Testis (tissue), 3 donors: ENCODE measurements around the gene CWC25. TPM values are rescaled to one million over a fixed set of nuclear protein-coding genes. Genes with fewer than 3 reads are reported as not detected.
A peak's percentile ranks its signal among the peaks of the same experiment; 100 is the strongest.

Experiments used
- DNase-seq: peaks from one replicate; pipeline ENCODE4 v3.0.0-alpha.2; 2019
- H3K27ac ChIP-seq, 2 donors: fragments of 200-600 bp; sonication (generic); one replicate each; pipeline ENCODE4 v1.5.1; 2019
- H3K27me3 ChIP-seq: fragments of 200-600 bp; sonication (generic); one replicate; pipeline ENCODE4 v1.5.1; 2019
- H3K36me3 ChIP-seq: fragments of 200-600 bp; sonication (generic); one replicate; pipeline ENCODE4 v1.5.1; 2017; ENCODE audit warnings: low read depth; ENCODE audit errors: missing control alignments
- H3K4me1 ChIP-seq: fragments of 200-600 bp; sonication (generic); one replicate; pipeline ENCODE4 v1.5.1; 2019
- H3K4me3 ChIP-seq, 2 donors: fragments of 200-600 bp; sonication (generic); one replicate each; pipeline ENCODE4 v1.5.1; 2017 to 2019
- H3K9me3 ChIP-seq: fragments of 200-600 bp; sonication (generic); one replicate; pipeline ENCODE4 v1.5.1; 2017
- POLR2A ChIP-seq: fragments of 450-650 bp; IDR thresholded peaks from one replicate; pipeline ENCODE4 v1.6.1; 2017; ENCODE audit warnings: antibody characterized with exemption, mild to moderate bottlenecking, moderate library complexity
- WGBS, 2 donors: methylation state at CpG; one replicate each; pipeline ENCODE4 v1.1.5; 2018; 5-methylcytosine and 5-hydroxymethylcytosine counted together
- intact Hi-C: fragments of 100-400 bp; cut with DNase I; formaldehyde crosslinking; loops from one replicate; pipeline ENCODE4 v1.15.1; 2023; ENCODE audit warnings: low total_unique reads
- polyA plus RNA-seq: library from polyadenylated mRNA; stranded (reverse); fragments of 350-450 nt; fragmentation: Illumina TruSeq; extraction: RNeasy Lipid Tissue Mini Kit (QIAGEN cat#74804); gene quantifications from one replicate; pipeline ENCODE4 v1.2.3, GENCODE V29; 2014; ENCODE audit warnings: low read depth, low replicate concordance; ENCODE audit not compliant: insufficient read depth
- total RNA-seq, 2 donors: library from RNA; depleted of rRNA; stranded (reverse); fragments of >200 nt; gene quantifications; one replicate each; pipeline ENCODE4 v1.2.3, GENCODE V29; 2016
- TF ChIP-seq, protein P1 (sequence below), 3 experiments: fragments of 450-650 bp in 2 of 3; fragments of 200-600 bp in 1 of 3; sonication (generic) in 1 of 3; IDR thresholded peaks; one replicate each; pipeline ENCODE4 v1.5.1; 2016 to 2019; ENCODE audit warnings: antibody characterized with exemption in 3 of 3, mild to moderate bottlenecking in 2 of 3, moderate library complexity in 1 of 3

Gene CWC25
- total and polyA plus RNA-seq, 3 donors from 2014 or later = 23.9 to 67.1 (median 41.9) TPM

DNA sequence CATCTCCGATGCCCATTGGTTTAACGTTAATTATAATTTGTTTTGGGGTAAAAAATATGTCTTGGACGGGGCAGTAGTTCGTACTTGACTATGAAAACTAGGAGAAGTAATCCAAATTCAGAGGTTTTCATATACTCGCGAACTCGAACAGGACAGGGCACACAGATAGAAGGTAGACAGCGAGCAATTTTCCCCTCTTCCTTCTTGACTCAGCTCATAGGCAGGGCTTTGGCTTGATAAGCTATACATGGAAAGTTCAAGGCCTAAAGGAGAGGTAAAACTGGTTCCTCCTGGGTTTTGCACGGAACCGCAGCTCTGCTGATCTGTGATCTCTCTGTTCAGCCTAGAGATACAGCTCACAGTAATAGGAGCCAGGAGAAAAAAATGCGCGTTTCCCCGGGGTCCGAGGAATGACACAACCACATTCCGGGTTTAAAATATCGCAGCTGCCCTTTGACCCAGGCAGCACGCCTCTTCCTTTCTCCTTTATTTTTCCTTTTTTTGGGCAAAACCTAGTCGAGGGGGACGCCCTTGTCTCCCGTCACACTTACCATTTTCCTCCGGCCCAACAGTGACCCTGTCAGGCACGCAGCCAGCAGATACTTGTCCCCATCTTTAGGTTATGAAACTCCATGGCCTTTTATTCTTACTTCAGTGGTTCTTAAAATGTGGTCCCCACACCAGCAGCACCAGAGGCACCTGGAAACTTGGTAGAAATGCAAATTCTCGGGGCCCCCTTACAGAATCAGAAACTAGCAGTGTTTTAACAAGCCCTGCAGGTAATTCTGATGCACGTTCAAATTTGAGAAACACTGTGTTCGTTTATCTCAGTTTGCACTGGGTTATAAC is 43.1 kb upstream of the CWC25 start:
- Histone ChIP-seq H3K36me3 (no peaks in the 10 kb centered on the region), H3K9me3 (no peaks in the 10 kb centered on the region), H3K27me3 (no peaks in the 10 kb centered on the region), H3K4me3 (peak overlapping the region; percentile 96 to 98), H3K27ac (peak overlapping the region; percentile 93), H3K4me1 (peaks cover 11% of the 10 kb centered on the region)
- peak; percentile 35 for DNase-seq
- WGBS, 2 donors = 10 to 14% methylated on average over 25 of the region's 25 CpGs
- TF ChIP-seq, protein P1, sequence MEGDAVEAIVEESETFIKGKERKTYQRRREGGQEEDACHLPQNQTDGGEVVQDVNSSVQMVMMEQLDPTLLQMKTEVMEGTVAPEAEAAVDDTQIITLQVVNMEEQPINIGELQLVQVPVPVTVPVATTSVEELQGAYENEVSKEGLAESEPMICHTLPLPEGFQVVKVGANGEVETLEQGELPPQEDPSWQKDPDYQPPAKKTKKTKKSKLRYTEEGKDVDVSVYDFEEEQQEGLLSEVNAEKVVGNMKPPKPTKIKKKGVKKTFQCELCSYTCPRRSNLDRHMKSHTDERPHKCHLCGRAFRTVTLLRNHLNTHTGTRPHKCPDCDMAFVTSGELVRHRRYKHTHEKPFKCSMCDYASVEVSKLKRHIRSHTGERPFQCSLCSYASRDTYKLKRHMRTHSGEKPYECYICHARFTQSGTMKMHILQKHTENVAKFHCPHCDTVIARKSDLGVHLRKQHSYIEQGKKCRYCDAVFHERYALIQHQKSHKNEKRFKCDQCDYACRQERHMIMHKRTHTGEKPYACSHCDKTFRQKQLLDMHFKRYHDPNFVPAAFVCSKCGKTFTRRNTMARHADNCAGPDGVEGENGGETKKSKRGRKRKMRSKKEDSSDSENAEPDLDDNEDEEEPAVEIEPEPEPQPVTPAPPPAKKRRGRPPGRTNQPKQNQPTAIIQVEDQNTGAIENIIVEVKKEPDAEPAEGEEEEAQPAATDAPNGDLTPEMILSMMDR (IDR thresholded peaks at IDR 0.05) = no peak
- no peak for TF ChIP-seq POLR2A
- intact Hi-C loops = no loop called here

DNA sequence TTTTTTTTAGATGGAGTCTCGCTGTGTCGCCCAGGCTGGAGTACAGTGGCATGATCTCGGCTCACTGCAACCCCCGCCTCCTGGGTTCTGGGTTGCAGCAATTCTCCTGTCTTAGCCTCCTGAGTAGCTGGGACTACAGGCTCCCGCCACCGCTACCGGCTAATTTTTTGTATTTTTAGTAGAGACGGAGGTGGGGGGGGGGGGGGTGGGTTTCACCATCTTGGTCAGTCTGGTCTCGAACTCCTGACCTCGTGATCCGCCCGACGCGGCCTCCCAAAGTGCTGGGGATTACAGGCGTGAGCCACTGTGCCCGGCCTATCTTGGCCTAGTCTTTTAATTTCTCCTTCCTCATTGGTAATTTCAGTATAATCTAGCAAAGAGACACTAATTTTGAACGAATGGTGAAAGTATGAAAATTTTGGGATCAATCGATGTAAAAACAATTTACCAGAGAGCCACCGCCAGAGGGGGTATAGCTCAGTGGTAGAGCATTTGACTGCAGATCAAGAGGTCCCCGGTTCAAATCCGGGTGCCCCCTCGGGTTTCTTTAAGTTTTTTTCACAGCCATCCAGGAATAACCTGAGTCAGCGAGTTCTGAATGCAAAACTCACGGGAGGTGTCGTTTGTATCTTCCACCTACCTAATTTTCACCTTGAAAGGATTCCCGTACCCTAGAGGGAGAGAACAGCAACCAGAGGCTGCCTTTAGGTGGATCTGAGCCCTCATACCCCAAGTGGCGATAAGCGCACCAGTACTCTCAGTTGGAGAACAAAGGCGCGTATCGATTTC is 42.3 kb upstream of the CWC25 start:
- Histone ChIP-seq H3K27me3 (no peaks in the 10 kb centered on the region), H3K36me3 (no peaks in the 10 kb centered on the region), H3K9me3 (no peaks in the 10 kb centered on the region), H3K4me1 (peaks cover 5% of the 10 kb centered on the region), H3K4me3 (peak overlapping the region; percentile 96 to 98), H3K27ac (peak overlapping the region; percentile 93)
- intact Hi-C loops = no loop called here
- no peak for TF ChIP-seq POLR2A
- TF ChIP-seq, protein P1 (IDR thresholded peaks at IDR 0.05) = peak; percentile 27 to 42 (median 28)
- peak; percentile 73 for DNase-seq
- 12 to 18% methylated on average over 29 to 31 of the region's 31 CpGs for WGBS, 2 donors

DNA sequence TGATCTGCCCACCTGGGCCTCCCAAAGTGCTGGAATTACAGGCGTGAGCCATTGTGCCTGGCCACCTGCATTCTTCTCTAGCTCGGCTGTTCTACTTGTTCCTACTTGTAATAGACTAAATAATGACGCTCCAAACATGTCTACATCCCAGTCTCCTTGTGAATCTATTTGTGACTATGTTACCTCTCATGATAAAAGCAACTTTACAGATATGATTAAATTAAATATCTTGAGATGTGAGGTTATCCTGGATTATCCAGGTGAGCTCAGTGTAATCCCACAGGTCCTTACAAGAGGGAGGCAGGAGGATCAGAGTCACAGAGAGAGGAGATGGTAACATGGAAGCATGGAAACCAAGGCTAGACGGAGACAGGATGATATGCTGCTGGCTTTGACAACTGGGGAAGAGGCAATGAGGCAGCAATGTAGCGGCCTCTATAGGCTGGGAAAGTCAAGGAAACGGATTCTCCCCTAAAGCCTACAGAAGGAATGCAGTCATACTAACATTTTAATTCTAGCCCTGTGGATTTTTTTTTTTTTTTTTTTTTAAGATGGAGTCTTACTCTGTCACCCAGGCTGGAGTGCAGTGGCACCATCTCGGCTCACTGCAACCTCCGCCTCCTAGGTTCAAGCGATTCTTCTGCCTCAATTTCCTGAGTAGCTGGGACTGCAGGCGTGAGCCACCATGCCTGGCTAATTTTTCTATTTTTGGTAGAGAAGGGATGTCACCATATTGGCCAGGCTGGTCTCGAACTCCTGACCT is 39.7 kb upstream of the CWC25 start:
- Histone ChIP-seq H3K27ac (no peak overlapping the region), H3K27me3 (no peaks in the 10 kb centered on the region), H3K4me3 (no peak overlapping the region), H3K36me3 (no peaks in the 10 kb centered on the region), H3K4me1 (no peaks in the 10 kb centered on the region), H3K9me3 (no peaks in the 10 kb centered on the region)
- intact Hi-C loops = no loop called here
- TF ChIP-seq, protein P1 (IDR thresholded peaks at IDR 0.05) = no peak
- TF ChIP-seq POLR2A = no peak
- 60 to 67% methylated on average over 11 of the region's 11 CpGs for WGBS, 2 donors
- DNase-seq = no peak

DNA sequence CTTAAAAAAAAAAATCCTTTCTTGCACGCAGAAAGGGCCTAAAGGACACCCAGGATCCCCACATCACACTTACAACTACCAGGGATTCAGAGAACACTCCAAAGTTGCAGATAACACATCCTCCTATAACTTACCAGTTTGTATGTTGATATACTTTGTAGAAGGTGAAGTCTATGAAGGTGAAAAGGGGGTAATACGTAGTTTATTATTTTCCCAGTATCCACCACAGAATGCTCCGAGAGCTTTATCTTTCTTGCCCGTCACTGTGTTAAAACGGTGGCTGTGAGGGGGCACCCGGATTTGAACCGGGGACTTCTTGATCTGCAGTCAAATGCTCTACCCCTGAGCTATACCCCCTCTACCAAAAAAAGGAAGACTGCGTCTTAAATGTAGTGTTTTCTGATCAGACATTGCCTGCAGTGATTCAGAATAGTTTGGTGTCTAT is 36.3 kb upstream of the CWC25 start:
- intact Hi-C loops = no loop called here

More for the DNA sequence above, 36.3 kb upstream of the CWC25 start:
- no peaks in the 10 kb centered on the region for H3K4me1 ChIP-seq
- no peaks in the 10 kb centered on the region for H3K27me3 ChIP-seq
- WGBS, 2 donors = 18% methylated on average over 8 of the region's 8 CpGs
- DNase-seq = no peak
- no peak for TF ChIP-seq POLR2A
- TF ChIP-seq, protein P1 (IDR thresholded peaks at IDR 0.05) = no peak
- no peaks in the 10 kb centered on the region for H3K36me3 ChIP-seq
- no peak overlapping the region for H3K4me3 ChIP-seq
- no peak overlapping the region for H3K27ac ChIP-seq
- H3K9me3 ChIP-seq = no peaks in the 10 kb centered on the region
